HL-60 (cell line): ENCODE data around the gene TRPM2.

ENCODE experiments used
- DNase-seq, 2 experiments: peaks; one replicate each; pipeline ENCODE4 v3.0.0-alpha.2; 2010 to 2020; ENCODE audit warnings: low read depth in 1 of 2, low spot score in 1 of 2
- H3K27ac ChIP-seq: fragments of 250-450 bp; sonication (Bioruptor Pico); replicated peaks from 2 replicates; pipeline ENCODE4 v1.5.1; 2020; ENCODE audit warnings: mild to moderate bottlenecking, moderate library complexity
- H3K27me3 ChIP-seq: fragments of 250-450 bp; sonication (Bioruptor Pico); 2 replicates; pipeline ENCODE4 v1.5.1; 2021; ENCODE audit warnings: mild to moderate bottlenecking, moderate library complexity; ENCODE audit not compliant: insufficient read depth, poor library complexity, severe bottlenecking
- H3K4me3 ChIP-seq: replicated peaks from 2 replicates; pipeline ENCODE4 v1.5.1; 2011; ENCODE audit warnings: mild to moderate bottlenecking, control low read depth, low read length; ENCODE audit not compliant: insufficient read depth
- CTCF ChIP-seq: IDR thresholded peaks from one replicate; pipeline ENCODE4 v1.5.1; 2011; ENCODE audit warnings: low read length, control low read depth, inconsistent platforms; ENCODE audit not compliant: insufficient read depth
- GABPA ChIP-seq: IDR thresholded peaks from 2 replicates; pipeline ENCODE4 v1.6.1; 2012; ENCODE audit warnings: low read depth
- POLR2AphosphoS5 ChIP-seq: IDR thresholded peaks from 2 replicates; pipeline ENCODE4 v1.6.1; 2012; ENCODE audit warnings: low read depth
- SPI1 ChIP-seq: IDR thresholded peaks from 2 replicates; pipeline ENCODE4 v1.6.1; 2012; ENCODE audit warnings: low read depth, mild to moderate bottlenecking, borderline replicate concordance
- TF ChIP-seq, protein P1 (sequence below): IDR thresholded peaks from 2 replicates; pipeline ENCODE4 v1.6.1; 2012; ENCODE audit warnings: low read depth; ENCODE audit not compliant: insufficient replicate concordance

Gene TRPM2

GRCh38 chr21:44420416-44421205 lies 67.2 kb downstream of the TRPM2 start:
- TF ChIP-seq, protein P1, sequence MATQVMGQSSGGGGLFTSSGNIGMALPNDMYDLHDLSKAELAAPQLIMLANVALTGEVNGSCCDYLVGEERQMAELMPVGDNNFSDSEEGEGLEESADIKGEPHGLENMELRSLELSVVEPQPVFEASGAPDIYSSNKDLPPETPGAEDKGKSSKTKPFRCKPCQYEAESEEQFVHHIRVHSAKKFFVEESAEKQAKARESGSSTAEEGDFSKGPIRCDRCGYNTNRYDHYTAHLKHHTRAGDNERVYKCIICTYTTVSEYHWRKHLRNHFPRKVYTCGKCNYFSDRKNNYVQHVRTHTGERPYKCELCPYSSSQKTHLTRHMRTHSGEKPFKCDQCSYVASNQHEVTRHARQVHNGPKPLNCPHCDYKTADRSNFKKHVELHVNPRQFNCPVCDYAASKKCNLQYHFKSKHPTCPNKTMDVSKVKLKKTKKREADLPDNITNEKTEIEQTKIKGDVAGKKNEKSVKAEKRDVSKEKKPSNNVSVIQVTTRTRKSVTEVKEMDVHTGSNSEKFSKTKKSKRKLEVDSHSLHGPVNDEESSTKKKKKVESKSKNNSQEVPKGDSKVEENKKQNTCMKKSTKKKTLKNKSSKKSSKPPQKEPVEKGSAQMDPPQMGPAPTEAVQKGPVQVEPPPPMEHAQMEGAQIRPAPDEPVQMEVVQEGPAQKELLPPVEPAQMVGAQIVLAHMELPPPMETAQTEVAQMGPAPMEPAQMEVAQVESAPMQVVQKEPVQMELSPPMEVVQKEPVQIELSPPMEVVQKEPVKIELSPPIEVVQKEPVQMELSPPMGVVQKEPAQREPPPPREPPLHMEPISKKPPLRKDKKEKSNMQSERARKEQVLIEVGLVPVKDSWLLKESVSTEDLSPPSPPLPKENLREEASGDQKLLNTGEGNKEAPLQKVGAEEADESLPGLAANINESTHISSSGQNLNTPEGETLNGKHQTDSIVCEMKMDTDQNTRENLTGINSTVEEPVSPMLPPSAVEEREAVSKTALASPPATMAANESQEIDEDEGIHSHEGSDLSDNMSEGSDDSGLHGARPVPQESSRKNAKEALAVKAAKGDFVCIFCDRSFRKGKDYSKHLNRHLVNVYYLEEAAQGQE = no peak
- no peak for TF ChIP-seq CTCF
- no peak for TF ChIP-seq GABPA
- TF ChIP-seq POLR2AphosphoS5 = no peak
- no peak for TF ChIP-seq SPI1
- H3K27me3 ChIP-seq = no peaks in the 10 kb centered on the region
- no peak for DNase-seq
- no peak overlapping the region for H3K27ac ChIP-seq
- no peak overlapping the region for H3K4me3 ChIP-seq

DNA sequence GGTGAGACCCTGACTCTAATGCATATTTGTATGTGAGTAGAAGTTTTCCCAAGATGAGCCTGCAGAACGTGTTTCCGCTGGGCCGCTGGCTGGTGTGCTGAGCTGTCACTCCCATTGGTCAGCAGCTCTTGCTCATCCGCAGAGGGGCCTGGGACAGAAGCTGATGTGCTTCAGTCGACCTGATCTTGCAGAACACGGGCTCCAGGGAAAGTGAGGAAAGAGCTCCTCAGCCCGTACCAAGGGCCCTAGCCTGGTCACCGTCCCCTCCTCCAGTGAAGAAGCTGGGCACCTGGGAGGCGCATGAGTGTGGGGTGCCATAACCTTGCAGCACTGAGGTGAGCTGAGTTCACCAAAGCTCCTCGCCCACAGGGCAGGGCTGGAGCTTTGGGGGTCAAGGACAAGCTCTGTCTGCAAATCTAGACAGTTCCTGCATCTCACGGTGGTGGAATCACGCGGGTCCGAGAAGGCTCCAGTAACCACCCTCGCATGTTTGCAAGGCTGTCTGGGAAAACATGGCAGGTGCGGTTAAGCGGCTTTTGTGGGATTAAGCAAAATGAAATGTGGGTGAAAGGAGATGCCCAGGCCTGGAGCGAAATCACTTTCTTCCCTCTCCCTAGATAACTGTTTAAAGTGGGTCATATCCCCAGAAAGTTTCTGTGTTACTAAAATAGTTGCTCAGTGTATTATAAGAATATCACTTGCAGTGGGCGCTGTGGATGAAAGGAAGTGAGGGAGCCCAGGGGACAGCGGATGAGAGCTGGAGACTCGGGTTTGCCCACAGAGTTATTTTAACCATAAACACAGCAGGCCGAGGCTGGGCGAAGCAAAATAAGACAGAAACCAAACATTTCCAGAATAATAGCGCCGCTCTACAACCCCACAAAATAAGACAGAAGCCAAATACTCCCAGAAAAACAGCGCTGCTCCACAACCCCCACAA lies 68.8 kb downstream of the TRPM2 start:
- no peak for TF ChIP-seq CTCF
- no peak for TF ChIP-seq SPI1
- TF ChIP-seq POLR2AphosphoS5 = no peak
- no peak for TF ChIP-seq GABPA
- no peak for DNase-seq
- Histone ChIP-seq H3K27ac (no peak overlapping the region), H3K27me3 (no peaks in the 10 kb centered on the region), H3K4me3 (no peak overlapping the region)

- Histone ChIP-seq H3K4me3 (no peak overlapping the region), H3K27me3 (no peaks in the 10 kb centered on the region), H3K27ac (no peak overlapping the region)
- no peak for DNase-seq
- TF ChIP-seq, protein P1 = no peak
- TF ChIP-seq SPI1 = no peak
- TF ChIP-seq GABPA = no peak
- no peak for TF ChIP-seq POLR2AphosphoS5
- TF ChIP-seq CTCF = no peak
These were observed 69.9 kb downstream of the TRPM2 start for GRCh38 chr21:44423312-44423821.
